HG02884 (cell line): ENCODE measurements around the gene CYP21A2.
"Not testable (repeated sequence)": the region's sequence is repeated elsewhere in the genome, so short reads cannot be mapped to it uniquely, and the experiment has no call there.

ENCODE experiments used
- ATAC-seq: cut with Tn5 transposase; IDR thresholded peaks from one replicate; pipeline ENCODE4 v1.9.1; 2021; ENCODE audit warnings: mild to moderate bottlenecking, moderate library complexity; ENCODE audit not compliant: unreplicated experiment

The CYP21A2 gene

GRCh38 chr6:32037598-32038524, at the start of gene CYP21A2:
TSS of gene CYP21A2 (plus strand) at chr6:32038415. CDS start at chr6:32038423, 8 bp downstream.
- ATAC-seq: not testable (repeated sequence)

DNA sequence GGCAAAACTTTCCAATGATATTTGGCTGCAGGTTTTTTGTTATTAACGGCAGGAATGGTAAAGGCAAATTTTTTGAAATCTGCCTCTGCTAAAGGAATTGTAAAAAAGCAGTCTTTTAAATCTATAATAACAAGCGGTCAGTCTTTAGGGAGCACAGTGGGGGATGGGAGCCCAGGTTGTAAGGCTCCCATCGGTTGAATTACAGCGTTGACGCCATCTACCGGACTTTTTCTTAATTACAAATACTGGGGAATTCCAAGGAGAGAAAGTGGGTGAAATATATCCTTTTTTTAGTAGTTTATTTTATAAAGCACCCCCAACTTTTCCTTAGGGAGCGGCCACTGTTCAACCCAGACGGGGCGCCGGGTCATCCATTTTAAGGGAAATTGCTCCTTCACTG, 48.9 kb upstream of the CYP21A2 start:
- not testable (repeated sequence) for ATAC-seq

DNA sequence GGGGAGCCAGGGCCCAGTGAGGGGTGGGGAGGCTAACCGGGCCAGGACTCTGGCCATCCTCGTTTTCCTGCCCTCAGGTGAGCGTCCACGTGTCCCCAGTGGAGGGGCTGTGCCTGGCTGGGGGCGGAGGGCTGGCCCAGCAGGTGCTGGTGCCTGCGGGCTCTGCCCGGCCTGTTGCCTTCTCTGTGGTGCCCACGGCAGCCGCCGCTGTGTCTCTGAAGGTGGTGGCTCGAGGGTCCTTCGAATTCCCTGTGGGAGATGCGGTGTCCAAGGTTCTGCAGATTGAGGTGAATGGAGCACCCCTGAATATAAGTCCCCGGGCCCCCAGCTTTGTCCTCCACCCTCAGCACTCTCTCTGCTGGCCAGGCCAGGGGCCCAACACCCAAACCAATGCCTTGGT, 43.8 kb upstream of the CYP21A2 start:
- ATAC-seq: not testable (repeated sequence)

GRCh38 chr6:31996385-31996784, 41.8 kb upstream of the CYP21A2 start:
- not testable (repeated sequence) for ATAC-seq

GRCh38 chr6:32002546-32003268, 35.5 kb upstream of the CYP21A2 start:
- not testable (repeated sequence) for ATAC-seq

- not testable (repeated sequence) for ATAC-seq
Measured at GRCh38 chr6:32003301-32003700, 34.9 kb upstream of the CYP21A2 start.

DNA sequence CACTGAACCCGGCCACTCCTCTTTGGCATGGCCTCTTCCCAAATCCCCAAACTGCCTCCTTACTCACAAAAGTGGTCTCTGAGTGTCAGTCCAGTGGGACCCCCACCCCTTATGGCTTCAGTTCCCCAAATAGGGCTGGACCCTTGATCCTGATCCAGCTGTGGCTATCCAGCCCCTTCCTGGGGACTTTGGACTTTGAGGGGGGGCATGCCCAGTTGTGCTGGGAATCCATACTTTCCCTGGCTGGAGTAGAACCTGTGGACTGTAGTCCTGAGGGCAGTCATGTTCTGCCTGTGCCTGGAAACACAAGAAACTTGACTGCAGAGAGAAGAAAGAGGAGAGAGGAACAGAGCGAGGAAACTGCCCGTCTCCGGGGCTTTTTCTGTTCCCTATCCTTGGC, 33.8 kb upstream of the CYP21A2 start:
- ATAC-seq: not testable (repeated sequence)

- not testable (repeated sequence) for ATAC-seq
Measured at GRCh38 chr6:32004864-32005537, 33.2 kb upstream of the CYP21A2 start.

DNA sequence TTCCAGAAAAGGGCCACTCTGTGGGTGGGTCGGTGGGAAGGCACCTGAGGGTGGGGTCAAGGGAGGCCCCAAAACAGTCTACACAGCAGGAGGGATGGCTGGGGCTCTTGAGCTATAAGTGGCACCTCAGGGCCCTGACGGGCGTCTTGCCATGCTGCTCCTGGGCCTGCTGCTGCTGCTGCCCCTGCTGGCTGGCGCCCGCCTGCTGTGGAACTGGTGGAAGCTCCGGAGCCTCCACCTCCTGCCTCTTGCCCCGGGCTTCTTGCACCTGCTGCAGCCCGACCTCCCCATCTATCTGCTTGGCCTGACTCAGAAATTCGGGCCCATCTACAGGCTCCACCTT, 32.7 kb upstream of the CYP21A2 start:
- not testable (repeated sequence) for ATAC-seq

DNA sequence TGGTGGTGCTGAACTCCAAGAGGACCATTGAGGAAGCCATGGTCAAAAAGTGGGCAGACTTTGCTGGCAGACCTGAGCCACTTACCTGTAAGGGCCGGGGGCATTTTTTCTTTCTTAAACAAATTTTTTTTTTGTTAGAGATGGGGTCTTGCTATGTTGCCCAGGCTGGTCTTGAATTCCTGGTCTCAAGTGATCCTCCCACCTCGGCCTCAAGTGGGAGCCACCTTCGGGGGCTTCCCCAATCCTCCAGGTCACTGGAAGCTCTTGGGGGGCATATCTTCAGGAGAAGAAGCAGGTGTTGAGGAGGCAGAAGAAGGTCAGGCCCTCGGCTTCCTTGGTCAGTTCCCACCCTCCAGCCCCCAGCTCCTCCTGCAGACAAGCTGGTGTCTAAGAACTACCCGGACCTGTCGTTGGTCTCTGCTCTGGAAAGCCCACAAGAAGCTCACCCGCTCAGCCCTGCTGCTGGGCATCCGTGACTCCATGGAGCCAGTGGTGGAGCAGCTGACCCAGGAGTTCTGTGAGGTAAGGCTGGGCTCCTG, 32.2 kb upstream of the CYP21A2 start:
- ATAC-seq: not testable (repeated sequence)

DNA sequence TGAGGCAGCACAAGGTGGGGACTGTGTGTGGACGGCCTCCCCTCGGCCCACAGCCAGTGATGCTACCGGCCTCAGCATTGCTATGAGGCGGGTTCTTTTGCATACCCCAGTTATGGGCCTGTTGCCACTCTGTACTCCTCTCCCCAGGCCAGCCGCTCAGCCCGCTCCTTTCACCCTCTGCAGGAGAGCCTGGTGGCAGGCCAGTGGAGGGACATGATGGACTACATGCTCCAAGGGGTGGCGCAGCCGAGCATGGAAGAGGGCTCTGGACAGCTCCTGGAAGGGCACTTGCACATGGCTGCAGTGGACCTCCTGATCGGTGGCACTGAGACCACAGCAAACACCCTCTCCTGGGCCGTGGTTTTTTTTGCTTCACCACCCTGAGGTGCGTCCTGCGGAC, 31.1 kb upstream of the CYP21A2 start:
- not testable (repeated sequence) for ATAC-seq

DNA sequence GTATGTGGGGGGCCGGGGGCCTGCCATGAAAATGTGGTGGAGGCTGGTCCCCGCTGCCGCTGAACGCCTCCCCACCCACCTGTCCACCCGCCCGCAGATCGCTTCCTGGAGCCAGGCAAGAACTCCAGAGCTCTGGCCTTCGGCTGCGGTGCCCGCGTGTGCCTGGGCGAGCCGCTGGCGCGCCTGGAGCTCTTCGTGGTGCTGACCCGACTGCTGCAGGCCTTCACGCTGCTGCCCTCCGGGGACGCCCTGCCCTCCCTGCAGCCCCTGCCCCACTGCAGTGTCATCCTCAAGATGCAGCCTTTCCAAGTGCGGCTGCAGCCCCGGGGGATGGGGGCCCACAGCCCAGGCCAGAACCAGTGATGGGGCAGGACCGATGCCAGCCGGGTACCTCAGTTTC, 30.2 kb upstream of the CYP21A2 start:
- not testable (repeated sequence) for ATAC-seq

DNA sequence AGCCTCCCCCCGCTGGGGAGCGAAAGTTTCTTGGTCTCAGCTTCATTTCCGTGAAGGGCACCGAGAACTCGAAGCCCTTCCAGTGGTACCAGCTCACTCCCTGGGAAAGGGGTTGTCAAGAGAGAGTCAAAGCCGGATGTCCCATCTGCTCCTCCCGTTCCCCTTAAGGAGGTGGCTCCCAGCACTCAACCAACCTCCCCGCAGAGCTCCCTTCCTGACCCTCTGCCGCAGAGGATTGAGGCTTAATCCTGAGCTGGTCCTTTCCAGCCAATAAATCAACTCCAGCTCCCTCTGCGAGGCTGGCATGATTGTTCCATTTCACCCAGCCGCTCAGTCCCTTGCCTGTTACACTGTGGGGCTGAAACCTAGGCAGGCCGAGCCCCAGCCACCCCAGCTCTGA, 29.6 kb upstream of the CYP21A2 start:
- not testable (repeated sequence) for ATAC-seq

DNA sequence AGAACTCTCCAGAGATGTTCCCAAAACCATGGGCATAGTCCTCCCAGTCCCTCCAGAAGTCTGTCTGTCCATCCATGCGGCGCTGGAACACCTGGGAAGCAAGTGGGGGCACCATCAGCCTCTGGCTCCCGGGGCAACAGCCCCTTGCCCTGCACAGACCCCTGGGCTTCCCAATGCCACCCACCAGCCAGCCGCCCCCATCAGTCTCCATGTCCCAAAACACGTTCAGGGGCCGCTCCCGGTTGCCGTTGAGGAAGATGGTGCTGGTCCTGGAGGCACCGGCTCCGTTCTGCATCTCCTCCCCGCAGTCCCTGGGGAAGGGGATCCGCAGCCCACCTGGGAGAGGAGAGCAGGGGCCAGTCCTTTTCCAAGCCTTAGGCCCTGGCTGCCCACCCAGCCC, 28.7 kb upstream of the CYP21A2 start:
- not testable (repeated sequence) for ATAC-seq

GRCh38 chr6:32010856-32011530, 27.2 kb upstream of the CYP21A2 start:
- not testable (repeated sequence) for ATAC-seq

DNA sequence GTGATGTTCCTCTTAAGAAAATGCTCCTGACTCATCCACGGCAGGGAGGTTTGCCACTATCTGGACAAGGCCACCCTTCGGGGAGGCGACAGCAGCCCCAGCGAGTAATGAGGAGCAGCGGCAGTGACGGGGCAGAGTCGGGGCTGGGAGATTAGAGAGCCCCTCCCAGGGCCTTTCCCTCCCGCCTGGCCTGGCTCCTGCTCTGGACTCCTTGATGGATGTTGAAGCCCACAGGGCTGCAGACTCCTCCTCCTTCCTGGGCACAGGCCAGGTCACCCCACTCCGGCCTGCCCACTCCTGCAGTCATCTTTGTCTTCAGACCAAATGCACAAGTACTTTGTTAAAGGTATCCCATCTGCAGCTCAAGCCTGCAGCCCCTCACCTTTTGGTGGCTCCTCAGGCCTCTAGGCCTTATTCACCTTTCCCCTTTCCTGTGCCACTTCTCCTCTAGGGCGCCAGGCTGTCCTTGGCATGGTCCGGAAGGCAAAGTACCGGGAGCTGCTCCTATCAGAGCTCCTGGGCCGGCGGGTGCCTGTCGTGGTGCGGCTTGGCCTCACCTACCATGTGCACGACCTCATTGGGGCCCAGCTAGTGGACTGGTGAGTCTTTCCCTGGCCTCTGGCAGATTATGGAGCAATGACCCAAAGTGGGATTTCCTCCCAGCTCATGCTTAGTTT, 25.1 kb upstream of the CYP21A2 start:
- ATAC-seq: not testable (repeated sequence)

DNA sequence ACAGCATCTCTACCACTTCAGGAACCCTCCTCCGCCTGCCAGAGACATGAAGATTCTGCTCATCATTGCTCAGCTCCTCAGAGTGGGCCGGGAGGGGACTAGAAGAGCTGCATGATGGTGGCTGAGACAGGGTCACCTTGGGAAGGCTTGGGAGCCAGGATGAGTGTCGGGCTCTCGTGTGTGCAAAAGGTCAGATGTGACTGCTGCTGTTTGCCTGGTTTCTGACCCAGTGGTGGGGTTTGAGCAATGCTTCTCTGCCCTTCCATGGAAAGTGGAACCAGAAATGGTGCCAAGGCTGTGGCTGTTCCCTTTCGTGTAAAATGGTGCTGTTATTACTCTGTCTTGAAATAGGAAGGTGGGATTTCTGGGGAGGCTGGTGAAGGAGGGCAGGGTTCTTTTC, 24.5 kb upstream of the CYP21A2 start:
- not testable (repeated sequence) for ATAC-seq

DNA sequence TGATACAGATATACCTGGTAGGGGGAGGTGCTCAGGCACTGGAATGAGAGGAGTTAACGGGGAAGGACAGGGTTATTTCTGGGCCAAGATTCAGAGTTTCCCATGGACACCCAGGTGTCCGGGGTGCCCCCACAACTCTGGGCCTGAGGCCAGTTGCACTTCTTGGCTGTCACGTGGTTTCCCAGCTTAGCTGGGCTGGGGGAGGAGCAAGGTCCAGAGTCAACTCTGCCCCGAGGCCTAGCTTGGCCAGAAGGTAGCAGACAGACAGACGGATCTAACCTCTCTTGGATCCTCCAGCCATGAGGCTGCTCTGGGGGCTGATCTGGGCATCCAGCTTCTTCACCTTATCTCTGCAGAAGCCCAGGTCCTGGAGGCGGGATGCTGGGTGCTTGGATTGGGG, 23.7 kb upstream of the CYP21A2 start, which contains the start of gene C4B:
C4B (plus strand) TSS at position 249 of the 400 bp plus-strand sequence; CDS start at position 300, 51 bp downstream.
- ATAC-seq: not testable (repeated sequence)

GRCh38 chr6:32022100-32022499, 16.1 kb upstream of the CYP21A2 start:
- not testable (repeated sequence) for ATAC-seq

DNA sequence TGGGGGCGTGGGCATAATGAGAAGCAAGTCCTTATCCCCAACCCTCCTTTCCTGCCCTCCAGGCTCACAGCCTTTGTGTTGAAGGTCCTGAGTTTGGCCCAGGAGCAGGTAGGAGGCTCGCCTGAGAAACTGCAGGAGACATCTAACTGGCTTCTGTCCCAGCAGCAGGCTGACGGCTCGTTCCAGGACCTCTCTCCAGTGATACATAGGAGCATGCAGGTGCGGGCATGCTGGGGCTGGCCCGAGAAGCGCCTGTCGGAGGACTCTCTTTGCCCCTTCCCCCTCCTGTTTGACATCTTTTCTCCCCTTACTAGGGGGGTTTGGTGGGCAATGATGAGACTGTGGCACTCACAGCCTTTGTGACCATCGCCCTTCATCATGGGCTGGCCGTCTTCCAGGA, 9.6 kb upstream of the CYP21A2 start:
- ATAC-seq: not testable (repeated sequence)
